HL-60/S4 treated with phorbol 12-myristate 13-acetate at 8.2 ng/mL for 4 days and 3 days (cell line): ENCODE measurements around the gene TSPAN11.
"Not testable (repeated sequence)": the region's sequence is repeated elsewhere in the genome, so short reads cannot be mapped to it uniquely, and the experiment has no call there.

Experiments
- in situ Hi-C: fragments of 300-500 bp; cut with MboI; formaldehyde crosslinking; loops from 2 replicates; pipeline ENCODE4 v1.15.0; 2022; ENCODE audit warnings: low sequenced_read_pairs

TSPAN11 gene

GRCh38 chr12:31017535-31017934, 91.0 kb downstream of the TSPAN11 start:
- in situ Hi-C loops, result no loop called here

- in situ Hi-C loops, result no loop called here
Measured at GRCh38 chr12:31018106-31018789, 91.7 kb downstream of the TSPAN11 start.

GRCh38 chr12:31018790-31019505, 92.4 kb downstream of the TSPAN11 start:
- in situ Hi-C loops, result no loop called here

GRCh38 chr12:31019561-31019960, 93.0 kb downstream of the TSPAN11 start:
- in situ Hi-C loops, result no loop called here

- in situ Hi-C loops, result no loop called here
Measured at GRCh38 chr12:31019976-31020375, 93.4 kb downstream of the TSPAN11 start.

- in situ Hi-C loops, result no loop called here
Measured at GRCh38 chr12:31020385-31021166, 94.0 kb downstream of the TSPAN11 start.

- in situ Hi-C loops, result no loop called here
Measured at GRCh38 chr12:31021181-31021580, 94.6 kb downstream of the TSPAN11 start.

- in situ Hi-C loops, result no loop called here
Measured at GRCh38 chr12:31021809-31022494, 95.4 kb downstream of the TSPAN11 start.

- in situ Hi-C loops, result no loop called here
Measured at GRCh38 chr12:31023271-31023724, 96.8 kb downstream of the TSPAN11 start.

GRCh38 chr12:31026202-31026601, 99.7 kb downstream of the TSPAN11 start:
- in situ Hi-C loops, result no loop called here

- in situ Hi-C loops, result not testable (repeated sequence)
Measured at GRCh38 chr12:31027006-31027405, 100.5 kb downstream of the TSPAN11 start.

GRCh38 chr12:31029468-31029867, 102.9 kb downstream of the TSPAN11 start:
- in situ Hi-C loops, result no loop called here

GRCh38 chr12:31029916-31030562, 103.5 kb downstream of the TSPAN11 start:
- in situ Hi-C loops, result no loop called here

- in situ Hi-C loops, result no loop called here
Measured at GRCh38 chr12:31031951-31032335, 105.4 kb downstream of the TSPAN11 start.

- in situ Hi-C loops, result no loop called here
Measured at GRCh38 chr12:31033146-31033545, 106.6 kb downstream of the TSPAN11 start.

GRCh38 chr12:31033681-31034080, 107.1 kb downstream of the TSPAN11 start:
- in situ Hi-C loops, result no loop called here

- in situ Hi-C loops, result no loop called here
Measured at GRCh38 chr12:31034372-31034771, 107.8 kb downstream of the TSPAN11 start.

GRCh38 chr12:31035226-31035625, 108.7 kb downstream of the TSPAN11 start:
- in situ Hi-C loops, result no loop called here

GRCh38 chr12:31035967-31036665, 109.6 kb downstream of the TSPAN11 start:
- in situ Hi-C loops, result no loop called here

- in situ Hi-C loops, result no loop called here
Measured at GRCh38 chr12:31037028-31037427, 110.5 kb downstream of the TSPAN11 start.
